A549 (cell line): ENCODE results near the gene OR4D2. TPM values are rescaled to one million over a fixed set of nuclear protein-coding genes. Genes with fewer than 3 reads are reported as not detected.

Source experiments
- ATAC-seq, 2 experiments: fragments of 200-7000 bp in 1 of 2; fragments of >200 bp in 1 of 2; cut with Nextera tagmentation in 1 of 2; cut with Tn5 transposase in 1 of 2; 3 replicates each; pipeline versions ENCODE4 v1.8.0 to v1.9.1; 2018 to 2020; ENCODE audit warnings: mild to moderate bottlenecking in 1 of 2, moderate library complexity in 1 of 2
- CTCF ChIA-PET: fragments of 300-600 bp; sonication (Branson Sonifier 250); formaldehyde crosslinking; extraction: SDS; loops from one replicate; lab custom pipeline; 2021; ENCODE audit warnings: antibody characterized with exemption, inconsistent platforms; lab: Yijun Ruan, JAX
- POLR2A ChIA-PET: fragments of 350-600 bp; formaldehyde crosslinking; extraction: SDS; loops from one replicate; lab custom pipeline; 2021; ENCODE audit warnings: antibody characterized with exemption, inconsistent platforms; lab: Yijun Ruan, JAX
- DNase-seq, 2 experiments: peaks; one replicate each; pipeline versions ENCODE4 v3.0.0 to v3.0.0-alpha.2; 2011 to 2016; ENCODE audit warnings: low read depth in 1 of 2, low spot score in 1 of 2
- FAIRE-seq: peaks from 2 replicates; lab custom pipeline; 2011; peaks lifted over from hg19 to GRCh38; lab: Jason Lieb, UNC
- H3K27ac ChIP-seq, 2 experiments: fragments of >200 bp; sonication (Bioruptor Twin); formaldehyde crosslinking; 3 replicates each; pipeline ENCODE4 v1.5.1; 2016 to 2017
- H3K4me1 ChIP-seq: fragments of >200 bp; sonication (Bioruptor Twin); formaldehyde crosslinking; 3 replicates; pipeline ENCODE4 v1.6.1; 2016
- H3K4me2 ChIP-seq: fragments of >200 bp; sonication (Bioruptor Twin); formaldehyde crosslinking; 3 replicates; pipeline ENCODE4 v1.6.1; 2016
- H3K4me3 ChIP-seq: fragments of >200 bp; sonication (Bioruptor Twin); formaldehyde crosslinking; 3 replicates; pipeline ENCODE4 v1.5.1; 2016
- H3K9me3 ChIP-seq: fragments of >200 bp; sonication (Bioruptor Twin); formaldehyde crosslinking; 3 replicates; pipeline ENCODE4 v1.6.1; 2016
- CEBPB ChIP-seq, 2 experiments: fragments of >200 bp in 1 of 2; sonication (Bioruptor Twin) in 1 of 2; formaldehyde crosslinking in 1 of 2; IDR thresholded peaks; 2 replicates each; pipeline ENCODE4 v1.6.1; 2012 to 2016
- CHD2 ChIP-seq: fragments of 150-350 bp; IDR thresholded peaks from 2 replicates; pipeline ENCODE4 v1.6.1; 2014; ENCODE audit warnings: low read length; ENCODE audit not compliant: partially characterized antibody
- EP300 ChIP-seq, 2 experiments: fragments of >200 bp; sonication (Bioruptor Twin); formaldehyde crosslinking; IDR thresholded peaks; 2 replicates in 1 of 2; 3 replicates in 1 of 2; pipeline ENCODE4 v1.6.1; 2016 to 2017
- ESRRA ChIP-seq: fragments of 150-350 bp; IDR thresholded peaks from 2 replicates; pipeline ENCODE4 v1.6.1; 2014; ENCODE audit warnings: mild to moderate bottlenecking, low read length, borderline replicate concordance
- FOSB ChIP-seq: fragments of 250-450 bp; sonication (Bioruptor Pico); IDR thresholded peaks from 2 replicates; pipeline ENCODE4 v1.5.0; 2020; ENCODE audit warnings: mild to moderate bottlenecking, moderate library complexity
- FOXS1 ChIP-seq: fragments of 250-450 bp; sonication (Bioruptor Pico); IDR thresholded peaks from 2 replicates; pipeline ENCODE4 v1.5.0; 2020; ENCODE audit warnings: mild to moderate bottlenecking, moderate library complexity
- JUN ChIP-seq, 2 experiments: fragments of >200 bp; sonication (Bioruptor Twin); formaldehyde crosslinking; IDR thresholded peaks; 2 replicates in 1 of 2; 3 replicates in 1 of 2; pipeline ENCODE4 v1.6.1; 2016 to 2017
- MAFK ChIP-seq: fragments of 450-650 bp; IDR thresholded peaks from 2 replicates; pipeline ENCODE4 v1.6.1; 2014; ENCODE audit not compliant: partially characterized antibody
- NPAS2 ChIP-seq: fragments of 250-450 bp; sonication (Bioruptor Pico); IDR thresholded peaks from 2 replicates; pipeline ENCODE4 v1.8.0; 2022; ENCODE audit warnings: mild to moderate bottlenecking, moderate library complexity, borderline replicate concordance
- NR3C1 ChIP-seq: fragments of >200 bp; sonication (Bioruptor Twin); formaldehyde crosslinking; IDR thresholded peaks from 3 replicates; pipeline ENCODE4 v1.6.1; 2017
- RNF2 ChIP-seq: fragments of 200-600 bp; sonication (generic); IDR thresholded peaks from 2 replicates; pipeline ENCODE4 v1.6.1; 2016; ENCODE audit warnings: low read depth, mild to moderate bottlenecking, antibody characterized with exemption, moderate library complexity, borderline replicate concordance
- TP53 ChIP-seq: fragments of 250-450 bp; sonication (Bioruptor Pico); IDR thresholded peaks from 2 replicates; pipeline ENCODE4 v1.5.0; 2021; ENCODE audit warnings: mild to moderate bottlenecking, moderate library complexity
- ZC3H11A ChIP-seq: fragments of 450-650 bp; IDR thresholded peaks from 2 replicates; pipeline ENCODE4 v1.6.1; 2014; ENCODE audit warnings: antibody characterized with exemption, mild to moderate bottlenecking
- WGBS: methylation state at CpG from one replicate; pipeline ENCODE4 v1.1.6; 2017; ENCODE audit errors: missing lambda C conversion rate; 5-methylcytosine and 5-hydroxymethylcytosine counted together
- polyA plus RNA-seq, 4 experiments: library from polyadenylated mRNA; depleted of rRNA in 3 of 4; stranded (reverse); fragments of >200 nt; fragmentation: RNase III in 1 of 4; extraction: RNeasy Plus Mini Kit Qiagen cat#74134 plus additional on column Dnase treatment in 1 of 4; gene quantifications; 2 replicates in 3 of 4; 3 replicates in 1 of 4; pipeline ENCODE4 v1.2.3, GENCODE V29; 2011 to 2017
- TF ChIP-seq, protein P1 (sequence below): fragments of 250-450 bp; sonication (Bioruptor Pico); IDR thresholded peaks from 2 replicates; pipeline ENCODE4 v1.5.0; 2020; ENCODE audit warnings: low read depth, mild to moderate bottlenecking, moderate library complexity
- TF ChIP-seq, protein P2 (sequence below): IDR thresholded peaks from 2 replicates; pipeline ENCODE4 v1.6.1; 2012
- TF ChIP-seq, protein P3 (sequence below): fragments of 250-450 bp; sonication (Bioruptor Pico); IDR thresholded peaks from 2 replicates; pipeline ENCODE4 v1.5.0; 2021; ENCODE audit warnings: mild to moderate bottlenecking, moderate library complexity, borderline replicate concordance

OR4D2 gene
- polyA plus RNA-seq, 2 of the 4 experiments (the other 2 are of a cell fraction) = not detected

DNA sequence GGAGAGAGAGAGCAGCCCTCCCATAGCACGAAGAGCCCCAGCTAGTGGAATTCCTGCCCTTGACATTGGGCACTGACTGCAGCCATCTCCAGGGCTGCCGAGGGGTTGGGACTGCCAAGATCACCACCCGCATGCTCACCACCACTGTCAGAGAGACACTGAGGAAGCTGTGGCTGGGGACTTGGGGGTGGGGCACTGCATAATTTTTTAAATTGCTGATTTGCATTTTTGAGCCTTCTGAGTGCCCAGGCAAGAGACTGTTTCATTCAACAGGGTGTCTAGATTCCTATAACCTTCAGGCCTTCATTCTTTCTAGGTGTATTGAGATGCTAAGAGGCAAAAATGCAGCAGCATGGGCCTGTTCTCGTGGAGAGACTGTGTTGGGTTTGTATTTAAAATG, 16.7 kb downstream of the OR4D2 start:
- H3K4me3 ChIP-seq = no peak overlapping the region
- no peak for TF ChIP-seq NPAS2 (CRISPR knock-in tag)
- TF ChIP-seq MAFK = peak; percentile 74
- ChIA-PET CTCF (interaction anchor here (0.9 to 1.0 kb wide), 2 partner anchors 17 to 62 kb away, joined by 3 to 4 read pairs; no protein-coding TSS in a partner anchor), POLR2A (no interaction called here)
- H3K9me3 ChIP-seq = no peaks in the 10 kb centered on the region
- FAIRE-seq = no peak
- H3K27ac ChIP-seq = no peak overlapping the region
- DNase-seq = no peak
- no peak overlapping the region for H3K4me2 ChIP-seq
- no peak for ATAC-seq
- no peaks in the 10 kb centered on the region for H3K4me1 ChIP-seq
- WGBS = 57% methylated on average over 4 of the region's 4 CpGs

DNA sequence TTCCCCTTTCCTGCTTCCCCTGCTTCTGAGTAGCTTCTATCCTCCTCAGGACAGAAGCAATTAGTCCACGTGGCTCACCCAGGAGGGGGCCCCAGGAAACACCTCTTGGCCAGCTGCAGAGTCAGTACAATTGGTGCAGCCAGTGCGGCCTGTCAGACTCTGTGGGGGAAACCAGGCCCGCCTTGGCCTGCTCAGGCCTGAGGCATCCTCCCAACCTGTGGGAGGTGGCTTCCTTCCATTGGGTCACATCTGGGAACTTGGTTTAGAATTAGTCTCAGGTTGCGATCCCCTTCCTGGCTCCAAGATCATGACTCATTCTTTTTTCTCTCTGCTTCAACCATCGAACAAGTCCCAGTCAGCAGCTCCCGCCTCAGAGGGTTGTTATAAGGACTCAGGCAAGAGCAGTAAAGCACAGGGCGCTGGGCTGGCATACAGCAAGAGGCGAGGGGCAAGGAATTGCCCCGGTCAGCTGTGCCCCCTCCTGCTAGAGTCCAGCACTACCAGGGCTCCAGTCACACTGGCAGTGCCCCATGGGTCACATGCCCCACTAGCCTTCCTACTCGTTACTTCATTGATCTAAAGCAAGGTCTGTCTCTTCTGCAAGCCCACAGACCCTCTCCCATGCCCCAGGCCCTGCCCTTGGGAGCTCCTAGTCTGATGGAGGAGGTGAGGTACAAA, 17.7 kb downstream of the OR4D2 start:
- POLR2A ChIA-PET = no interaction called here
- ATAC-seq (peak; percentile 8 to 39; a peak in 3 of 6 replicates), DNase-seq (no peak), FAIRE-seq (no peak)
- Histone ChIP-seq H3K9me3 (no peaks in the 10 kb centered on the region), H3K27ac (no peak overlapping the region), H3K4me1 (peaks cover 1% of the 10 kb centered on the region; the same call in 2 of the 3 replicates), H3K4me2 (no peak overlapping the region), H3K4me3 (no peak overlapping the region)
- WGBS = 48% methylated on average over 10 of the region's 10 CpGs
- CTCF ChIA-PET = interaction anchor here (0.7 to 2.9 kb wide), 6 partner anchors 8 to 108 kb away, joined by 3 to 24 read pairs (median 6); no protein-coding TSS in a partner anchor
- TF ChIP-seq EP300 (IDR thresholded peaks at IDR 0.05) (no peak), JUN (IDR thresholded peaks at IDR 0.05) (no peak), ESRRA (no peak), CHD2 (no peak), RNF2 (no peak), NR3C1 (no peak), NPAS2 (CRISPR knock-in tag) (no peak), FOSB (CRISPR knock-in tag) (no peak), ZC3H11A (no peak), FOXS1 (CRISPR knock-in tag) (no peak), TP53 (CRISPR knock-in tag) (no peak)
- TF ChIP-seq, protein P1, sequence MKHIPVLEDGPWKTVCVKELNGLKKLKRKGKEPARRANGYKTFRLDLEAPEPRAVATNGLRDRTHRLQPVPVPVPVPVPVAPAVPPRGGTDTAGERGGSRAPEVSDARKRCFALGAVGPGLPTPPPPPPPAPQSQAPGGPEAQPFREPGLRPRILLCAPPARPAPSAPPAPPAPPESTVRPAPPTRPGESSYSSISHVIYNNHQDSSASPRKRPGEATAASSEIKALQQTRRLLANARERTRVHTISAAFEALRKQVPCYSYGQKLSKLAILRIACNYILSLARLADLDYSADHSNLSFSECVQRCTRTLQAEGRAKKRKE (CRISPR knock-in tag) = no peak

DNA sequence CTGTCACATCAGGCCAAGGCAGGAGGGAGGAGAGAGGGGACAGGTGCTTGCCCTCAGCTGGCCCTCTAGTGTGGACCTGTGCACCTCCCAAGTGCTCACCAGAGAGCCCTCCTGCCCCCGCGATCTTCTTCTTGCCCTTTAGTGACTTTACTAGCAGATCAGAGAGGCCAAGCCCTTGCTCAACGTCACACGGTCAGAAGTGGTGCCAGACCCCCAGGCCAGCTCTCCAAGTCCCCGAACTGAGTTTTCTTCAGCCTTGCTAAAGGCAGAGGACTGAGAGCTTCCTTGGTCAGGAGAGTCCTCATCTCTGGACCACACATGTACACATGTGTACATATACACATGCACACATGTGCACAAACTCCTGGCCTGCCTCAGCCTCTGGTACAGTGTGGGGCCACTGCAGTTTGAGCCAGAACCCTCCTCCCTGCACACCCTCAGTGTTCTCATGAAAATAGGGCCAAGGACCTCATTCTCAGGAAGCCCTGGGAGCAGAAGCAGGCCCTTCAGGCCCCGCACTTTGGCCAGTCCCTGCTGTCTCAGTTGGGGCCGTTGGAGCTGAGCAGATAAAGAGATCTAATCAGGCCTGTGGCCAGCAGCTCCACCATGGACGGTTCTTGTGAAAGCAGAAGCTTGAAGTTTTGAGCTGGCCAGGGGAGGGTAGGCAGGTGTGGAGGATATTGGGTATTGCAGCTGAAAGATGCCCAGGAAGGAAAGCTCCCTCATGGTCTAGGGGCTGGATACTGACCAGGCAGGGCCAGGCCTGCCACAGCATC, 18.4 kb downstream of the OR4D2 start:
- H3K27ac ChIP-seq = no peak overlapping the region
- no peak overlapping the region for H3K4me3 ChIP-seq
- POLR2A ChIA-PET = no interaction called here
- H3K9me3 ChIP-seq = no peaks in the 10 kb centered on the region
- 52% methylated on average over 8 of the region's 8 CpGs for WGBS
- no peak overlapping the region for H3K4me2 ChIP-seq
- TF ChIP-seq, protein P2, sequence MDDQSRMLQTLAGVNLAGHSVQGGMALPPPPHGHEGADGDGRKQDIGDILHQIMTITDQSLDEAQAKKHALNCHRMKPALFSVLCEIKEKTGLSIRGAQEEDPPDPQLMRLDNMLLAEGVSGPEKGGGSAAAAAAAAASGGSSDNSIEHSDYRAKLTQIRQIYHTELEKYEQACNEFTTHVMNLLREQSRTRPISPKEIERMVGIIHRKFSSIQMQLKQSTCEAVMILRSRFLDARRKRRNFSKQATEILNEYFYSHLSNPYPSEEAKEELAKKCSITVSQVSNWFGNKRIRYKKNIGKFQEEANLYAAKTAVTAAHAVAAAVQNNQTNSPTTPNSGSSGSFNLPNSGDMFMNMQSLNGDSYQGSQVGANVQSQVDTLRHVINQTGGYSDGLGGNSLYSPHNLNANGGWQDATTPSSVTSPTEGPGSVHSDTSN = no peak
- TF ChIP-seq CEBPB (IDR thresholded peaks at IDR 0.05) = no peak
- TF ChIP-seq, protein P3, sequence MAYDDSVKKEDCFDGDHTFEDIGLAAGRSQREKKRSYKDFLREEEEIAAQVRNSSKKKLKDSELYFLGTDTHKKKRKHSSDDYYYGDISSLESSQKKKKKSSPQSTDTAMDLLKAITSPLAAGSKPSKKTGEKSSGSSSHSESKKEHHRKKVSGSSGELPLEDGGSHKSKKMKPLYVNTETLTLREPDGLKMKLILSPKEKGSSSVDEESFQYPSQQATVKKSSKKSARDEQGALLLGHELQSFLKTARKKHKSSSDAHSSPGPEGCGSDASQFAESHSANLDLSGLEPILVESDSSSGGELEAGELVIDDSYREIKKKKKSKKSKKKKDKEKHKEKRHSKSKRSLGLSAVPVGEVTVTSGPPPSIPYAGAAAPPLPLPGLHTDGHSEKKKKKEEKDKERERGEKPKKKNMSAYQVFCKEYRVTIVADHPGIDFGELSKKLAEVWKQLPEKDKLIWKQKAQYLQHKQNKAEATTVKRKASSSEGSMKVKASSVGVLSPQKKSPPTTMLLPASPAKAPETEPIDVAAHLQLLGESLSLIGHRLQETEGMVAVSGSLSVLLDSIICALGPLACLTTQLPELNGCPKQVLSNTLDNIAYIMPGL (CRISPR knock-in tag) = no peak
- peaks cover 9% of the 10 kb centered on the region; the same call in 2 of the 3 replicates for H3K4me1 ChIP-seq
- FAIRE-seq = no peak
- CTCF ChIA-PET = interaction anchor here (0.6 to 2.9 kb wide), 10 partner anchors 9 to 217 kb away, joined by 3 to 24 read pairs (median 3); no protein-coding TSS in a partner anchor
- ATAC-seq = no peak
- DNase-seq = no peak
